Activated CD4-positive, alpha-beta T cell treated with anti-CD3 and anti-CD28 coated beads for 36 hours (primary cell): ENCODE measurements around the gene NOL3. TPM values are rescaled to one million over a fixed set of nuclear protein-coding genes. Genes with fewer than 3 reads are reported as not detected.
A peak's percentile ranks its signal among the peaks of the same experiment; 100 is the strongest.

Experiments
- ATAC-seq: fragments of 200-7000 bp; cut with Tn5 transposase; one replicate; pipeline ENCODE4 v1.10.0; 2021; ENCODE audit warnings: mild to moderate bottlenecking, moderate library complexity
- CTCF ChIA-PET: fragments of 350-600 bp; sonication (Branson Sonifier 250); formaldehyde crosslinking; loops from one replicate; lab custom pipeline; 2021; ENCODE audit warnings: antibody characterized with exemption; lab: Charles Lee
- POLR2A ChIA-PET: fragments of 350-600 bp; sonication (Branson Sonifier 250); formaldehyde crosslinking; loops from one replicate; lab custom pipeline; 2021; ENCODE audit warnings: antibody characterized with exemption, inconsistent platforms; lab: Charles Lee
- DNase-seq: peaks from one replicate; pipeline ENCODE4 v3.0.0-alpha.2; 2020
- H3K27ac Mint-ChIP-seq: one replicate; pipeline ENCODE4 v1.8.0; 2021; ENCODE audit warnings: mixed read lengths
- H3K27me3 Mint-ChIP-seq: one replicate; pipeline ENCODE4 v1.8.0; 2021; ENCODE audit warnings: mixed read lengths
- H3K36me3 Mint-ChIP-seq: one replicate; pipeline ENCODE4 v1.8.0; 2021; ENCODE audit warnings: low read depth, mixed read lengths
- H3K4me1 Mint-ChIP-seq: one replicate; pipeline ENCODE4 v1.8.0; 2021; ENCODE audit warnings: mixed read lengths
- H3K4me3 Mint-ChIP-seq: one replicate; pipeline ENCODE4 v1.8.0; 2021; ENCODE audit warnings: mild to moderate bottlenecking, moderate library complexity, mixed read lengths
- H3K9me3 Mint-ChIP-seq: one replicate; pipeline ENCODE4 v1.8.0; 2021; ENCODE audit warnings: low read depth, mixed read lengths
- intact Hi-C, 2 experiments: fragments of 100-400 bp; cut with DNase I in 1 of 2; cut with micrococcal nuclease in 1 of 2; formaldehyde crosslinking; loops; one replicate each; pipeline versions ENCODE4 v1.14.2 to v1.15.1; 2022 to 2024; cut with DNase I, micrococcal nuclease
- total RNA-seq, 2 experiments: library from RNA; stranded (reverse); gene quantifications; one replicate each; pipeline ENCODE4 v1.2.3, GENCODE V29; 2021

The NOL3 gene
- total RNA-seq, 2 experiments from 2014 or later = 15.5 to 17.5 TPM

- H3K36me3 Mint-ChIP-seq = peaks cover 4% of the 10 kb centered on the region
- POLR2A ChIA-PET = interaction anchor here (0.6 to 1.1 kb wide), 2 partner anchors 137 to 138 kb away, joined by 3 to 4 read pairs; no protein-coding TSS in a partner anchor
These were observed 14.8 kb upstream of the NOL3 start for GRCh38 chr16:67155295-67156142.

GRCh38 chr16:67156143-67156844 is 14.0 kb upstream of the NOL3 start:
- ChIA-PET POLR2A (no interaction called here), CTCF (interaction anchor here (0.6 to 4.4 kb wide), 22 partner anchors 19 to 222 kb away, joined by 3 to 64 read pairs (median 8); partner anchors contain the start of genes E2F4 and MATCAP1)
- Mint-ChIP-seq H3K4me3 (no peak overlapping the region), H3K4me1 (peaks cover 43% of the 10 kb centered on the region), H3K27ac (no peak overlapping the region), H3K27me3 (peaks cover 7% of the 10 kb centered on the region), H3K36me3 (peaks cover 6% of the 10 kb centered on the region), H3K9me3 (no peaks in the 10 kb centered on the region)
- no peak for DNase-seq
- ATAC-seq = no peak
- intact Hi-C loops = loop anchor here in 1 of 2 experiments (5.0 kb wide), 1 partner anchor 49 kb away; the partner anchor contains the start of gene PHAF1

More at GRCh38 chr16:67155295-67156142, 14.8 kb upstream of the NOL3 start:
- CTCF ChIA-PET = interaction anchor here (0.6 to 3.1 kb wide), 55 partner anchors 8 to 288 kb away, joined by 3 to 64 read pairs (median 6); partner anchors contain the start of genes CBFB, E2F4, FHOD1 and HSF4
- peaks cover 12% of the 10 kb centered on the region for H3K27me3 Mint-ChIP-seq
- peak overlapping the region; percentile 59 for H3K4me3 Mint-ChIP-seq
- no peak overlapping the region for H3K27ac Mint-ChIP-seq
- H3K4me1 Mint-ChIP-seq = peaks cover 45% of the 10 kb centered on the region
- intact Hi-C loops = loop anchor here (1.0 to 5.0 kb wide), 5 partner anchors 48 to 209 kb away; partner anchors contain the start of gene PHAF1 (in 1 of the 2)
- ATAC-seq = peak; percentile 40
- DNase-seq = peak; percentile 89
- no peaks in the 10 kb centered on the region for H3K9me3 Mint-ChIP-seq

- ChIA-PET CTCF (interaction anchor here (0.6 to 4.4 kb wide), 17 partner anchors 9 to 223 kb away, joined by 3 to 39 read pairs (median 5); partner anchors contain the start of gene EXOC3L1), POLR2A (no interaction called here)
- intact Hi-C loops = loop anchor here in 1 of 2 experiments (5.0 kb wide), 1 partner anchor 50 kb away; the partner anchor contains the start of gene PHAF1
- Mint-ChIP-seq H3K4me1 (peaks cover 48% of the 10 kb centered on the region), H3K36me3 (peaks cover 11% of the 10 kb centered on the region), H3K9me3 (no peaks in the 10 kb centered on the region), H3K27ac (peak overlapping the region; percentile 2), H3K27me3 (peaks cover 10% of the 10 kb centered on the region), H3K4me3 (no peak overlapping the region)
- ATAC-seq (no peak), DNase-seq (no peak)
These were observed 13.1 kb upstream of the NOL3 start for GRCh38 chr16:67157106-67157748.

- ChIA-PET CTCF (interaction anchor here (0.6 to 4.4 kb wide), 18 partner anchors 8 to 423 kb away, joined by 3 to 39 read pairs (median 5); partner anchors contain the start of gene EXOC3L1), POLR2A (interaction anchor here (0.6 to 0.8 kb wide), 3 partner anchors 89 to 173 kb away, joined by 3 to 5 read pairs (median 4); partner anchors contain the start of gene FHOD1)
- Mint-ChIP-seq H3K36me3 (peaks cover 11% of the 10 kb centered on the region), H3K4me3 (peak overlapping the region; percentile 91), H3K4me1 (peaks cover 49% of the 10 kb centered on the region), H3K27me3 (peaks cover 10% of the 10 kb centered on the region), H3K9me3 (no peaks in the 10 kb centered on the region), H3K27ac (peak overlapping the region; percentile 93)
- intact Hi-C loops = loop anchor here (2.0 to 5.0 kb wide), 2 partner anchors 51 to 211 kb away; partner anchors contain the start of gene PHAF1 (in 1 of the 2)
- ATAC-seq (no peak), DNase-seq (no peak)
These were observed 12.3 kb upstream of the NOL3 start for GRCh38 chr16:67157892-67158635.

GRCh38 chr16:67158637-67159600 is 11.4 kb upstream of the NOL3 start:
- peak; percentile 47 for ATAC-seq
- peaks cover 47% of the 10 kb centered on the region for H3K4me1 Mint-ChIP-seq

GRCh38 chr16:67161595-67162058 is 8.7 kb upstream of the NOL3 start:
- H3K4me1 Mint-ChIP-seq = peaks cover 49% of the 10 kb centered on the region
- DNase-seq (no peak), ATAC-seq (no peak)
- intact Hi-C loops = loop anchor here in 1 of 2 experiments (5.0 kb wide), 1 partner anchor 501 kb away; the partner anchor contains the start of genes ACD and PARD6A
- no peaks in the 10 kb centered on the region for H3K9me3 Mint-ChIP-seq
- ChIA-PET CTCF (interaction anchor here (1.0 to 4.5 kb wide), 5 partner anchors 14 to 228 kb away, joined by 3 to 39 read pairs (median 9); no protein-coding TSS in a partner anchor), POLR2A (no interaction called here)
- peaks cover 7% of the 10 kb centered on the region for H3K36me3 Mint-ChIP-seq
- peaks cover 25% of the 10 kb centered on the region for H3K27me3 Mint-ChIP-seq
- no peak overlapping the region for H3K4me3 Mint-ChIP-seq
- no peak overlapping the region for H3K27ac Mint-ChIP-seq

More at GRCh38 chr16:67158637-67159600, 11.4 kb upstream of the NOL3 start:
- Mint-ChIP-seq H3K4me3 (peak overlapping the region; percentile 91), H3K27ac (peak overlapping the region; percentile 93), H3K9me3 (no peaks in the 10 kb centered on the region), H3K27me3 (peaks cover 8% of the 10 kb centered on the region), H3K36me3 (peaks cover 11% of the 10 kb centered on the region)
- POLR2A ChIA-PET = interaction anchor here (0.6 to 1.7 kb wide), 4 partner anchors 7 to 176 kb away, joined by 3 to 4 read pairs (median 4); partner anchors contain the start of gene B3GNT9
- peak; percentile 93 for DNase-seq
- intact Hi-C loops = loop anchor here (1.0 to 5.0 kb wide), 11 partner anchors 11 to 403 kb away; partner anchors contain the start of genes MATCAP1 (in 2 of the 2), CBFB (in 1 of the 2), CTCF (in 1 of the 2) and E2F4 (in 1 of the 2)
- CTCF ChIA-PET = interaction anchor here (0.7 to 4.4 kb wide), 13 partner anchors 16 to 207 kb away, joined by 3 to 39 read pairs (median 4); no protein-coding TSS in a partner anchor

GRCh38 chr16:67162506-67163163 is 7.7 kb upstream of the NOL3 start:
- Mint-ChIP-seq H3K9me3 (no peaks in the 10 kb centered on the region), H3K4me3 (no peak overlapping the region), H3K36me3 (peaks cover 7% of the 10 kb centered on the region), H3K27ac (no peak overlapping the region), H3K4me1 (peaks cover 44% of the 10 kb centered on the region), H3K27me3 (peaks cover 34% of the 10 kb centered on the region)
- no peak for DNase-seq
- intact Hi-C loops = loop anchor here in 1 of 2 experiments (5.0 kb wide), 1 partner anchor 500 kb away; the partner anchor contains the start of genes ACD and PARD6A
- ChIA-PET POLR2A (interaction anchor here (0.7 to 1.2 kb wide), 3 partner anchors 11 to 20 kb away, joined by 3 to 4 read pairs (median 3); no protein-coding TSS in a partner anchor), CTCF (interaction anchor here (0.6 to 4.5 kb wide), 14 partner anchors 10 to 229 kb away, joined by 3 to 39 read pairs (median 4); partner anchors contain the start of gene TMEM208)
- no peak for ATAC-seq
